ENCODE measurements around the gene COX7C. TPM values are rescaled to one million over a fixed set of nuclear protein-coding genes. Genes with fewer than 3 reads are reported as not detected.

Gene COX7C
- total RNA-seq, 1 experiment from 2014 or later = 859 TPM

DNA sequence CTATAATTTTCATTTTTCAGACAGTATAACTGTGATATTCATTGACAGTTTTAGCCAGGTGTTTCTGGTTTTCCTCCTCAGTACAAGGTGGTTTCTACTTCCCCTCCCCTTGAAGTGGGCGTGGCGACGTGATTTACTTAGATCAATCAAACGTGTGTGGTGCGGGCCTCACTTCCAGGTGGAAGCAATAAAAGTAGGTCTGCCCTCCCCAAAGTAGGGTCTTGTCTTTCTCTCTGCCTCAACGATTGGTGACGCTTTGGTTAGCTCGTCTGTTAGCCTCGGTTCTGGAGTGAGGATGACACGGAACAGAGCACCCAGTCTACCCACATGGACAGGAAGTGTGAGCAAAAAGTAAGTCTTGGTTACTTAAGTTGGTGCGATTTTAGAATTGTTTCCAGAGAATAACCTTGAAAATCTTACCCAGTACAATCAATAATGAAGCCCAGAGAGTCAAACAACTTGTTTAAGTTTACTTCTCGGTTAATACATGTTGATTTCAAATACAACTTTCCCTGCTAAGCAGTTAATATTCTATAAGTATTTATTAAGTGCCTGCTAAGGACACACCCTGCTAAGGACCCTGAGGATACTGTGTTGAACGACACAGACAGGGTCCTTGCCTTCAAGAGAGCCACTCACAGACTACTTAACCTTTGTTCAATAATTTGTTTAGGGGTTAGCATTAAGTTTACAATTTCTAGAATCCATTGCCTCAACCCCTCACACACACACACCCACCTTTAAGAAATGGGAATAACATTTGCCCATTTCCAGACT, 48.4 kb downstream of the COX7C start:
- no peak overlapping the region for H3K27ac Mint-ChIP-seq (ENCODE audit: unreplicated experiment)
- H3K9me3 Mint-ChIP-seq (ENCODE audit: low read depth, unreplicated experiment) = peaks cover 3% of the 10 kb centered on the region
- no peak for TF ChIP-seq CTCF (IDR thresholded peaks at IDR 0.05; ENCODE audit: unreplicated experiment)
- no peak for DNase-seq
- no peaks in the 10 kb centered on the region for H3K27me3 Mint-ChIP-seq (ENCODE audit: unreplicated experiment)
- intact Hi-C loops (cut with micrococcal nuclease; ENCODE audit: unreplicated experiment) = no loop called here
- no peak overlapping the region for H3K4me3 Mint-ChIP-seq (ENCODE audit: low read depth, unreplicated experiment)
- no peaks in the 10 kb centered on the region for H3K4me1 Mint-ChIP-seq (ENCODE audit: low read depth, unreplicated experiment)
- H3K36me3 Mint-ChIP-seq (ENCODE audit: insufficient read depth, unreplicated experiment) = peaks cover 4% of the 10 kb centered on the region
- CTCF ChIA-PET = no interaction called here
- BruUV-seq (replicated peaks) = no TSS peak

GRCh38 chr5:86666981-86667380, 49.2 kb downstream of the COX7C start:
- Mint-ChIP-seq H3K4me3 (ENCODE audit: low read depth, unreplicated experiment) (no peak overlapping the region), H3K27ac (ENCODE audit: unreplicated experiment) (no peak overlapping the region), H3K4me1 (ENCODE audit: low read depth, unreplicated experiment) (no peaks in the 10 kb centered on the region), H3K9me3 (ENCODE audit: low read depth, unreplicated experiment) (peaks cover 1% of the 10 kb centered on the region), H3K27me3 (ENCODE audit: unreplicated experiment) (no peaks in the 10 kb centered on the region), H3K36me3 (ENCODE audit: insufficient read depth, unreplicated experiment) (peaks cover 2% of the 10 kb centered on the region)
- intact Hi-C loops (cut with micrococcal nuclease; ENCODE audit: unreplicated experiment) = no loop called here
- TF ChIP-seq CTCF (IDR thresholded peaks at IDR 0.05; ENCODE audit: unreplicated experiment) = no peak
- no TSS peak for BruUV-seq (replicated peaks)
- DNase-seq = no peak
- CTCF ChIA-PET = interaction anchor here (0.6 kb wide), 1 partner anchor 27 kb away, joined by 4 read pairs; no protein-coding TSS in a partner anchor
